ENCODE measurements around the gene DMRT2. TPM values are rescaled to one million over a fixed set of nuclear protein-coding genes. Genes with fewer than 3 reads are reported as not detected.

Gene DMRT2
- total RNA-seq, 1 experiment from 2014 or later, result not detected

DNA sequence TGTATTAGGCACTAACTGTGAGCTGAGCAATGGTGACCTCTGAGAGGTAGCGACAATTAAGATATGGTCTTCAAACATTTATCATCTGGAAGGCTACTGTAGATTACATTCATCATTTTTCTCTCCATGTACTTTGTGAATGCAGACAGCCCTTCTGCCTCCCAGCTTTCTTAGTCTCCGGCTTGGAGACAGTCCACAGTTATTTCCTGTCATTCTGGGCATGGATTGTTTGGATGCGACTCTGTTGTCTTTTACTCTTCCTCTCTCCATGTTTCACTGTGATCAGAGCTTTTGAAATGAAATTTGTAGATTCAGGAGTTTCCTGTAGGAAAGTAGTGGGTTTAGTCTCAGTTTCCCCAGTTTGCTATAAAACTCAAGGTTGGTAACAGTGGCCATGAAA, 20.5 kb downstream of the DMRT2 start:
- no CpG with 5 or more reads among the region's 3 CpGs for WGBS (ENCODE audit: extremely low coverage, insufficient read length, low lambda C conversion rate)
- H4K5ac ChIP-seq (ENCODE audit: insufficient read length, low read depth, low read length), result no peak overlapping the region
- H4K8ac ChIP-seq (replicated peaks; ENCODE audit: insufficient read length, low read depth, low read length), result no peak overlapping the region
- H3K4me1 ChIP-seq (ENCODE audit: insufficient read depth, low read length), result no peaks in the 10 kb centered on the region
- no peak overlapping the region for H3K27ac ChIP-seq (ENCODE audit: insufficient read length, low read depth, low read length)
- no peak overlapping the region for H2BK15ac ChIP-seq (ENCODE audit: low read depth, low read length)
- no peak overlapping the region for H3K23ac ChIP-seq (ENCODE audit: insufficient read length, low read depth, low read length)
- no peak overlapping the region for H2BK5ac ChIP-seq (ENCODE audit: insufficient read length, low read length)
- peaks cover 41% of the 10 kb centered on the region for H3K9me3 ChIP-seq (ENCODE audit: control insufficient read depth, low read depth, low read length)
- H2BK120ac ChIP-seq (ENCODE audit: low read depth, low read length, poor library complexity, severe bottlenecking), result no peak overlapping the region
- peaks cover 0 to 10% (median 2%) of the 10 kb centered on the region in 3 experiments; a peak in 5 of 7 replicates for H3K36me3 Mint-ChIP-seq (ENCODE audit: insufficient read depth in 1 of 3, low read depth in 3 of 3)
- no peak overlapping the region for H4K91ac ChIP-seq (ENCODE audit: insufficient read length, low read depth, low read length)
- no peak overlapping the region for H3K27ac Mint-ChIP-seq
- TF ChIP-seq, protein P1, sequence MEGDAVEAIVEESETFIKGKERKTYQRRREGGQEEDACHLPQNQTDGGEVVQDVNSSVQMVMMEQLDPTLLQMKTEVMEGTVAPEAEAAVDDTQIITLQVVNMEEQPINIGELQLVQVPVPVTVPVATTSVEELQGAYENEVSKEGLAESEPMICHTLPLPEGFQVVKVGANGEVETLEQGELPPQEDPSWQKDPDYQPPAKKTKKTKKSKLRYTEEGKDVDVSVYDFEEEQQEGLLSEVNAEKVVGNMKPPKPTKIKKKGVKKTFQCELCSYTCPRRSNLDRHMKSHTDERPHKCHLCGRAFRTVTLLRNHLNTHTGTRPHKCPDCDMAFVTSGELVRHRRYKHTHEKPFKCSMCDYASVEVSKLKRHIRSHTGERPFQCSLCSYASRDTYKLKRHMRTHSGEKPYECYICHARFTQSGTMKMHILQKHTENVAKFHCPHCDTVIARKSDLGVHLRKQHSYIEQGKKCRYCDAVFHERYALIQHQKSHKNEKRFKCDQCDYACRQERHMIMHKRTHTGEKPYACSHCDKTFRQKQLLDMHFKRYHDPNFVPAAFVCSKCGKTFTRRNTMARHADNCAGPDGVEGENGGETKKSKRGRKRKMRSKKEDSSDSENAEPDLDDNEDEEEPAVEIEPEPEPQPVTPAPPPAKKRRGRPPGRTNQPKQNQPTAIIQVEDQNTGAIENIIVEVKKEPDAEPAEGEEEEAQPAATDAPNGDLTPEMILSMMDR (conservative IDR thresholded peaks at IDR 0.05), result no peak
- no peak overlapping the region for H2AFZ ChIP-seq (ENCODE audit: low read length)
- no peak for DNase-seq
- H3K4me2 ChIP-seq (ENCODE audit: insufficient read depth, insufficient read length, low read length), result no peak overlapping the region
- H3K79me1 ChIP-seq (ENCODE audit: insufficient read depth, low read depth, low read length, poor library complexity, severe bottlenecking), result no peaks in the 10 kb centered on the region
- no peak overlapping the region for H3T11ph ChIP-seq (ENCODE audit: low read length)
- H3K9me3 Mint-ChIP-seq, result peaks cover 46 to 48% of the 10 kb centered on the region in 2 experiments
- H3K18ac ChIP-seq (ENCODE audit: insufficient read length, low read depth, low read length), result no peak overlapping the region
- H3K4me3 Mint-ChIP-seq, result no peak overlapping the region
- no peaks in the 10 kb centered on the region for H4K20me1 ChIP-seq (ENCODE audit: control insufficient read depth, insufficient read depth, insufficient read length)
- H3K9ac ChIP-seq (ENCODE audit: extremely low read depth, insufficient read length, low read length), result no peak overlapping the region
- H3K27me3 ChIP-seq (ENCODE audit: insufficient read depth, low read length), result no peaks in the 10 kb centered on the region
- no peaks in the 10 kb centered on the region for H3K79me2 ChIP-seq (ENCODE audit: insufficient read depth, low read length)
- H3K14ac ChIP-seq (ENCODE audit: insufficient read depth, low read length), result no peak overlapping the region
- no peak overlapping the region for H3K4ac ChIP-seq (ENCODE audit: low read depth, low read length)
- H3K56ac ChIP-seq (ENCODE audit: insufficient read length, low read depth, low read length), result no peak overlapping the region
- H2BK20ac ChIP-seq (ENCODE audit: low read depth, low read length, poor library complexity, severe bottlenecking), result no peak overlapping the region
- H2BK12ac ChIP-seq (ENCODE audit: insufficient read length, low read depth, low read length), result no peak overlapping the region
- H3K27me3 Mint-ChIP-seq (ENCODE audit: low read depth), result peaks cover 13% of the 10 kb centered on the region
- no peaks in the 10 kb centered on the region for H3K23me2 ChIP-seq (ENCODE audit: insufficient read length, low read depth, low read length, poor library complexity, severe bottlenecking)
- no peak overlapping the region for H2AK5ac ChIP-seq (ENCODE audit: insufficient read length, low read length)
- no peaks in the 10 kb centered on the region for H3K4me1 Mint-ChIP-seq
